ENCODE measurements around the gene SLC12A8.

Gene SLC12A8

GRCh38 chr3:125055913-125056745 is 156.4 kb downstream of the SLC12A8 start, which contains the start of gene HEG1:
TSS of gene HEG1 (minus strand) at chr3:125055997. CDS start at chr3:125055890, 107 bp downstream.
- peak in 53 of 56 donors; percentile 17 to 89 (median 70) for DNase-seq

DNA sequence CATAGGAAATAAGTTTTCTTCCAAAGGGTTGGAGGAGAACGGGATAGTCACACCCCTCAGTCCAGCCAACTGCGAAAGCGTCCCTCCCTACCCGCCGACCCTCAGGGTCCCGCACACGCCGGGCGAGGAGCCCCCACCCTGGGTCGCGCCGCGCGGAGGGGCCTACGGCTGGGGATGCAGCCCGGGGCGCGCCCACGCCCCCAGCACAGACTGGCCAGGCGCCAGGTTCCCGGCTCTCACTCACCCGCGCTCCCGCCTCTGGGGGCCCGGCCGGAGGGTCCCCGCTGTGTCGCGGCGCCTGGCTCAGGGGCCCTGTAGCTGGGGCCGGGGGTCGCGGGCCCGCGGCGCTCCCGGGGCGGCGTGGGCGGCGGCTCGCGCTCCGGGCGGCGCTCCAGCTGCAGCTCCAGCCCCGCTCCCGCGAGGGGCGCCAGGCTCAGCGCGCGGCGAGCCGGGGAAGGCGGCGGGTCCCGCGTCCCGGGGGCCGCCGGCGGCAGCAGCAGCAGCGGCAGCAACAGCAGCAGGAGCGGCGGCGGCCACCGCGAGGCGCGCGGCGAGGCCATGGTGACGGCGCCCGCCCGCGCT is 157.1 kb downstream of the SLC12A8 start:
- DNase-seq = peak in 8 of 56 donors; percentile 26 to 70 (median 51)

- DNase-seq = peak in 12 of 56 donors; percentile 14 to 65 (median 22)
Observed at GRCh38 chr3:125054449-125055329, 157.9 kb downstream of the SLC12A8 start.

DNA sequence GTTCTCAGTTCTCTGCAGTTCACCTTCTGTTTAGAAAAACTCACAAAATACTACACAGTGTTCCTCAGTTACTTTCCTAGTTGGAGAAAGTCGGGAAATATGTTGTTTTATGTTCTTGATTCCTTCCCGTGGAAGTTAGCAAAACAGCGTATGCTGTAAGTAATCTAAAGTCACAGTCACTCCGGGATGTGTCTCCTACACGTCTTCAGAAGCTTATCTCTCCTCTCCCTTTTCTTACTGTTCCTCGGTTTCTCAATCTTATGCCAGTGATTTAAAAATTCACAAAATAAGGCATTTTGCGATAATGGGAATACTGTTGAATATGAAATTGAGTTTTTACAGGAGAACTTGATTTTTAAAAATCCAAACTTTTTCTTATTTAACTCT is 158.5 kb downstream of the SLC12A8 start:
- no peak for DNase-seq

GRCh38 chr3:125053304-125053699 is 159.2 kb downstream of the SLC12A8 start:
- DNase-seq = no peak

- peak in 16 of 56 donors; percentile 10 to 44 (median 29) for DNase-seq
Observed at GRCh38 chr3:125052624-125053303, 159.8 kb downstream of the SLC12A8 start.

GRCh38 chr3:125051715-125052581 is 160.6 kb downstream of the SLC12A8 start:
- DNase-seq = peak in 20 of 56 donors; percentile 12 to 51 (median 27)

DNA sequence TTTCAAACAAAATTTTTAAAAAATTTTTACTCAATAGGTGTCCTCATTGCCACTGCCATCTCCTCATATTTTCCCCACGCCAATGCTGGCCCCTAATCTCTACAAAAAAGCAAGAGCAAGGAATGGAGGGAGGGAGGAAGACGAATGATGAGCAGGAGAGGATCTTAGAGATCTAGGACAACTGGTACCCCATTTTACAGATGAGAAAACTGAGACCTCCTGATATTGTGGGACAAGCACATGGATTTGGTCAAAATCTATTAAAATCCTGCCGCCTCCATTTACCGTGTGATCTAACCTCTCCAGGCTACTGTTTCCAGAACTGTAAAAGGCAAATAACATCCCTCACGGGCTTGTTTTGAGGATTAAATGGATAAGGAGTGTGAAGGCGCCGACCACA is 161.3 kb downstream of the SLC12A8 start:
- no peak for DNase-seq

- DNase-seq = no peak
Observed at GRCh38 chr3:125050488-125051090, 162.0 kb downstream of the SLC12A8 start.

- no peak for DNase-seq
Observed at GRCh38 chr3:125048282-125048681, 164.3 kb downstream of the SLC12A8 start.

- no peak for DNase-seq
Observed at GRCh38 chr3:125045965-125046364, 166.6 kb downstream of the SLC12A8 start.

DNA sequence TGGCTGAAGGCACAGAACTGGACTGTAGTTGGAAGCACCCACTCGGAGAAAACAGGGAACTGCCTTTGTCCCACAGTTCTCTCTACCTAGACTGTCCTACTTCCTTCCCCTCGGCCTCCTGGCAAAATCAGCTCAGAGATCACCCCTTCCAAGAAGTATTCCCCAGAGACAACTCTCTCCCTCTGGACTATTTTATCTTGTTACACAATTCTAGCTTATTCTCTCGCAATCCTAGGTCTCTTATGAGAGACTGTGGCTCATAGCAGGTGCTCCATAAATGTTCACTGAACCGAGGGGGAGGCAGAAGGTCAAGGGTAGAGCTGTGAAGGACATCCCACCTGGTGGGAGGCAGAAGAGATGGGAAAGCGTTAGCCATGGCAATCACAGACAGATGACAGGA is 167.4 kb downstream of the SLC12A8 start:
- no peak for DNase-seq

DNA sequence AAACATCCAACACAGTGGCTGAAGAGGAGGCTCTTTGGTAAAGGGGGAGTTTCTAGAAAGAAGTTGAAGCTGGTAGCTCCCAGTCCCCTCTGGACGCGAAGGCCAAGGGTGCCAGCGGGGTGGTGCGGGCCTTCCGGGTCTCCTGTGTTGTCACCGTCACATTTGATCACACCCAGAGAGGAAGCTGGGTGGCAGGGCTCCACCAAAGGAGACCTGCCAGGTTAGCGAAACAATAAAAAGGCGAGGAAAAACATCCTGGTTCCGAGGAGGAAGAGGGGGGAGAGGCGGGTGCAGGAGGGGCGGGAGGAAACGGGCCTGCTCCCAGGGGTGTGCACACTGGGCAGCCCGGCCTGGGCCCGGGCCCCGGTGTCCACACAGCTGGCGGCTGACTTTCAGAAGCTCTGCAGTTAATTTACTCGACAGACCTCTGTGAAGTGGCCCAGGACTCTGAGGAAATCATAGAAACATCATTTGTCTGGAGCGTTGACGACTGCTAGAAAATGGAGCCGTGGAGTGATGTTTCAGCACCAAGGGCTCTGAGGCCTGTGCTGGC is 168.9 kb downstream of the SLC12A8 start:
- DNase-seq = no peak

GRCh38 chr3:125042725-125043406 is 169.7 kb downstream of the SLC12A8 start:
- DNase-seq = peak in 3 of 56 donors; percentile 8 to 21 (median 10)

DNA sequence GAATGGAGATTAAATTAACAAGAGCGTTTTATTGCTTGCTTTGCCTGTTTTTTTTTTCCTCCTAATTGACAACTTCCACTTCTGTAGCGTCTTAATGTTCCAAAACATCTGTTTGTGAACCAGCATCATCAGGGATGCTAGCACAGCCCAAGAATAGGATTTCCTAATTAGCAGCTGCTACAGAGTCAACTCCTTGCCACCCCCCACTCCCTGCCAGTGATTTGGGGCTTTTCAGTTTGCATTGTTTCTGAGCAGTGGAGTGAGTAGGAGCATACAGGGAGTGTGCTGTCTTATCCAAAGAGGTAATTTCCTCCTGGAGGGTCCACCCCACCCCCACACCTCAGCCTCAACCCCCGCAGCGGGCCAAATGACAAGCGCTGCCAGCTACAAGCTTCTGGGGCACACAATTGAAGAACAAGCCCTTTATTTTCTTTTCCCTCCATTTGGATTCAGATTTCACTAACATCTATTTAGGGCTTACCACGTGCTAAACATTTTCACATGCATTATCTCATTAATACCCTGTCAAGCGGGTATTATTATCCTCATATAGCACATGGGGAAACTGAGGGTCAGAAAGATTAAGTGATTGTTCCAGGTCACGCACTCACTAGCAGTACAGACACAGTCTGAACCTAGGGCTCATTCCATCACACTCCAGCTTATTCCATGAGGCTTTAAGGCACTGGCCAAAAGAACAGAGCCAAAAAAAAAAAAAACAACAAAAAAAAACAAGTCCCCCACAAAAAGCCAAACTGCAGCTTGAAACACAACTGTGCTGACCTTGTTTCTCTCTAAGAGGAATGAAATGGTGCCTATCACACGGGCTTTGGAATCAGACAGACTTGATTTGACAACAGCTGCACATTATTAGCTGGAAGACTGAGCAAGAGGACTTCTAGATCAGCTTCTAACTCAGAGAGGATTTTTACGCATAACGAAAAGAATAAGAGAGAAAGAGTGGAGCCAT is 173.1 kb downstream of the SLC12A8 start:
- peak in 21 of 56 donors; percentile 18 to 53 (median 26) for DNase-seq

DNA sequence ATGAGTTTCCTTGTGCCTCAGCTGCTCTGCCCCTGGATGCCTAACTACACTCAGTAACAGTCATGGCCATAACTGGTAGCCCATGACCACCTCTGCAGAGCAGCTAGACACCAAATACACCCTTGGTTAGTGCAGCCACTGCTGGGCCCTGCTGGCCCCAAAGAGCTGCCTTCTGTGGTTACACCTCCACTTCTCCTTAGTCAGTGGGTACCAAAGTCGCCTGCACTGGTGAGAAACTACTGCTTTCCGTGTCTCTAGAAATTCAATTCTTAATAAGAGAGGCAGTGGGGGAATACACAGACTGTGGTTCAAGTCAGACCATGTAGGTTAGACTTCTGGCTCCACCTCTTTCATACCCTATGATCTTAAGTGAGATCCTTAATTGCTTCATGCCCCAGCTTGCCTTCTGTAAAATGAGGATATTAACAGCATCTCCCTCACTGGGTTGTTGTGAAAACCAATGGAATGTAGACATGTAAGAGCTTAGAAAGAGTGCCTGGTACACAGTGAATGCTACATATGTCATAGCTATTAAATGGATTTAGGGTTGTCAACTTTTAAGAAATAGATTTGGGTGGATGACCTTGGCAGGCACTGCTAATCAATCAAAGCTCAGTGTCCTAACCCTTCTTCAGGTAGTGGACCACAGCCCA is 174.9 kb downstream of the SLC12A8 start:
- DNase-seq = no peak

DNA sequence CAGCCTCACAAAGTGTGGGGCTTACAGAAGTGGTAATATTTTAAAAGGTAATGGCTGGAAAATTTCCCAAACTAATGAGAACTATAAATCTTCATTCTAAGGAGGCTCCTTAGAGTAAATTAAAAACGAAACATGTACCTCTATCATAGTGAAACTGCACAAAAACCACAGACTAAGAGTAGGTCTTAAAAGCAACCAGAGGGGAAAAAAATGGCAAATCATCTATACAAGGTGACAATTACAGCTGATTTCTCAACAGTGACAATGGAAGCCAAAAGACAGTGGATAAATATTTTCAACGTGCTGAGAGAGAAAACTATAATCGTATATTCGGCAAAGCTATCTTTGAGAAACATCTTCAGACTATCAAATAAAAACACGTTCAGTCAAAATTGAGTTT is 177.3 kb downstream of the SLC12A8 start:
- DNase-seq = no peak

Data from nucleus accumbens (tissue), 56 donors.